Dermis lymphatic vessel endothelial cell (primary cell): ENCODE data around the gene LONP2. TPM values are rescaled to one million over a fixed set of nuclear protein-coding genes. Genes with fewer than 3 reads are reported as not detected.

Experiments
- total RNA-seq: library from RNA; depleted of rRNA; stranded (reverse); fragments of >200 nt; gene quantifications from 2 replicates; pipeline ENCODE4 v1.2.1, GENCODE V29; 2014

Gene LONP2
- total RNA-seq: 24.3 and 30.1 TPM in 2 replicates

GRCh38 chr16:48244080-48244862 is at the start of gene LONP2:
LONP2 (plus strand) TSS chr16:48244300; CDS start chr16:48244389, 89 bp downstream.

GRCh38 chr16:48247311-48247710 is 3.2 kb downstream of the LONP2 start, which contains the start of gene ABCC11:
ABCC11 (minus strand) TSS chr16:48247539; CDS start chr16:48231921, 15,618 bp downstream.

GRCh38 chr16:48385253-48386150 is 141.4 kb downstream of the LONP2 start, which contains the start of gene SIAH1:
SIAH1 (minus strand) TSS chr16:48385413; CDS start chr16:48362428, 22,985 bp downstream.

Other genes starting within 250 kb of the LONP2 start
- not detected in 2 replicates for gene ABCC12, start 88.3 kb upstream of the LONP2 start, total RNA-seq
- not detected in 2 replicates for gene ABCC11, start 3.2 kb downstream of the LONP2 start, total RNA-seq
- 36.7 and 39.3 TPM in 2 replicates for gene SIAH1, start 141.1 kb downstream of the LONP2 start, total RNA-seq